Stimulated activated CD4-positive, alpha-beta T cell treated with anti-CD3 and anti-CD28 coated beads, Interleukin-1b, Interleukin-23, amount 100 ng/mL, for 1 hour (primary cell): ENCODE measurements around the gene P2RY8.
"Not testable (repeated sequence)": the region's sequence is repeated elsewhere in the genome, so short reads cannot be mapped to it uniquely, and the experiment has no call there.

Experiments
- DNase-seq, 2 donors: peaks; one replicate each; pipeline ENCODE4 v3.0.0-alpha.2; 2020; ENCODE audit warnings: low read depth in 2 of 2

P2RY8 gene

DNA sequence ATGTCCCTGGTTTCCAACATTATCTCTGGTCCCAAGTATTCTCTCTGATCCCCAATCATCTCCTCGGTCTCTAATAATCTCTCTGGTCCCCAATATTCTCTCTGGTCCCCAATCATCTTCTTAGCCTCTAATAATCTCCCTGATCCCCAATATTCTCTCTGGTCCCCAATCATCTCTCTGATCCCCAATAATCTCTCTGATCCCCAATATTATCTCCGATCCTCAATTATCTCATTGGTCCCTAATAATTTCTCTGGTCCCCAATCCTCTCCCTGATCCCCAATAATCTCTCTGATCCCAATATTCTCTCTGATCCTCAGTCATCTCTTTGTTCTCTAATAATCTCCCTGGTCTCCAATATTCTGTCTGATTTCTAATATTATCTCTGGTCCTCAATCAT, 16.6 kb downstream of the P2RY8 start:
- DNase-seq = no peak

DNA sequence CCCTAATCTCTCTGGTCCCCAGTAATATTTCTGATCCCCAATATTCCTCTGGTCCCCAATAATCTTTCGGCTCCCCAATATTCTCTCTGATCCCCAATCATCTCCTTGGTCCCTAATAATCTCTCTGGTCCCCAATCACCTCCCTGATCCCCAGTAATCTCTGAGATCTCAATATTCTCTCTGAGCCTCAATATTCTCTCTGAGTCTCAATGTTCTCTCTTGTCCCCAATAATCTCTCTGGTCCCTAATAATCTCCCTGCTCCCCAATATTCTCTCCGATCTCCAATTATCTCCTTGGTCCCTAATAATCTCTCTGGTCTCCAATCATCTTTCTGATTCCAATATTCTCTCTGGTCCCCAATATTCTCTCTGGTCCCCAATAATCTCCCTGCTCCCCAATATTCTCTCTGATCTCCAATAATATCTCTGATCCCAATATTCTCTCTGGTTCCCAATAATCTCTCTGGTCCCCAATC, 17.9 kb downstream of the P2RY8 start:
- DNase-seq = no peak

DNA sequence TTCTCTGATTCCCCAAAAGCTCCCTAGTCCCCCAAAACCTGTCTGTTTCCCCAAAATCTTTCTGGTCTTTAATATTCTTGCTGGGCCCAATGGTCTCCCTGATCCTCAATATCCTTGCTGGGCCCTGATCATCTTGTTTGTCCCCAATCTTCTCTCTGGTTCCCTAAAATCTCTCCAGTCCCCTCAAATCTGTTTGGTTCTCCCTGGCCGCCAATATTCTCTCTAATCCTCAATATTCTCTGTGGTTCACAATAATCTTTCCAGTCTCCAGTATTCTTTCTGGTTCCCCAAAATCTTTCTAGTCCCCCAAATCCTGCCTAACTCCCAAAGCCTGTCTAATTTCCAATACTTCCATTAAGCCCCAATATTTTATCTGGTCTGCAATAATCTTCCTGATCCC, 18.5 kb downstream of the P2RY8 start:
- no peak for DNase-seq

DNA sequence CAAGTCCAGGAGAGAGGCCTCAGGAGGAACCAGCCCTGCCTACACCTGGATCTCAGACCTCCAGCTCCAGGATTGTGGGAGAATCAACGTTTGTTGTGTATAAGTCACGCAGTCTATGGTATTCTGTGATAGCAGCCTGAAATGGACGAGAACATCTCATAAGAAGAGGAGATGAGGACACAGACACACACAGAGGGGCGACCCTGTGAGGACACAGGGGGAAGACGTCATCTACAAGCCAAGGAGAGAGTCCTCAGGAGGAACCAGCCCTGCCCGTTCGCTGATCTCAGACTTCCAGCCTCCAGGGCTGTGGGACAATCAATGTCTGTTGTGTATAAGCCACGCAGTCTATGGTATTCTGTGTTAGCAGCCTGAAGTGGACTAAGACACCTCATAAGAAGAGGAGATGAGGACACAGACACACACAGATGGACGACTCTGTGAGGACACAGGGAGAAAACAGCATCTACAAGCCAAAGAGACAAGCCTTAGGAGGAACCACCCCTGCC, 20.3 kb downstream of the P2RY8 start:
- no peak for DNase-seq

DNA sequence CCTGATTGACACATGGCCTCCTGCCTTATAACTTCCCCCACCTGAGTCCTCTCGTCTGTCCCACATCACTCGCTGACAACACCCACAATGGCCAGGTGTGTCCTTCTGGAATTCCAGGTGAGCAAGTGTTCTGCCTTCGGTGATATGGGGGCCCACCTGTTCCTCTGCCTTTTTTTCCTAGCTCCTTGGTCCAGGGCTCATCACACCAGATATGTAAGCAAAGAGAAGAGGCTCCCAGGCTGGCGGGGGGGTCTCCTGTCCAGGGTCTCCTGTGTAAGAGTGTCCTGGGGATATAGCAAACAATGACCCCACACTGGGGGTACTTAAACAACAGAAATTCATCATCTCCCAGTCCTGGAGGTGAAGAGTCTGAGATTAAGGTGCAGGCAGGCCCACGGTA, 25.2 kb downstream of the P2RY8 start:
- DNase-seq = no peak

DNA sequence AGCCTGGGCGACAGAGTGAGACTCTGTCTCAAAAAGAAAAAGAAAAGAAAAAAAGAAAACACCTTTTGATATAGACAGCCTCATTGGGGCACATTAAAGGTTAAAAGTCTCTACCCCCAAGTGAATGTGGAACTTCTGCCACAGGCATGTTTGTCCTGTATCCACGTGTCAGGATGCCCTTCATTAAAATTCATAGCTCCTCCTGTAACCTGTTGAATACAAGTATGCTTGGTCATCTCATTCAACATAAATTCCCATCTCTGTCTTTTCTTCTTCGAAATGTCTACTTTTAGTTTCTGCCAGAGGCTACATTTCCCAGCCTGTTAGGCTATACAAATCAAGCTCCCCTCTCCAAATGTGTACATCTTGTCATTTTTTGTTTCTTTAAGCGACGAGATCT, 25.8 kb downstream of the P2RY8 start:
- no peak for DNase-seq

DNA sequence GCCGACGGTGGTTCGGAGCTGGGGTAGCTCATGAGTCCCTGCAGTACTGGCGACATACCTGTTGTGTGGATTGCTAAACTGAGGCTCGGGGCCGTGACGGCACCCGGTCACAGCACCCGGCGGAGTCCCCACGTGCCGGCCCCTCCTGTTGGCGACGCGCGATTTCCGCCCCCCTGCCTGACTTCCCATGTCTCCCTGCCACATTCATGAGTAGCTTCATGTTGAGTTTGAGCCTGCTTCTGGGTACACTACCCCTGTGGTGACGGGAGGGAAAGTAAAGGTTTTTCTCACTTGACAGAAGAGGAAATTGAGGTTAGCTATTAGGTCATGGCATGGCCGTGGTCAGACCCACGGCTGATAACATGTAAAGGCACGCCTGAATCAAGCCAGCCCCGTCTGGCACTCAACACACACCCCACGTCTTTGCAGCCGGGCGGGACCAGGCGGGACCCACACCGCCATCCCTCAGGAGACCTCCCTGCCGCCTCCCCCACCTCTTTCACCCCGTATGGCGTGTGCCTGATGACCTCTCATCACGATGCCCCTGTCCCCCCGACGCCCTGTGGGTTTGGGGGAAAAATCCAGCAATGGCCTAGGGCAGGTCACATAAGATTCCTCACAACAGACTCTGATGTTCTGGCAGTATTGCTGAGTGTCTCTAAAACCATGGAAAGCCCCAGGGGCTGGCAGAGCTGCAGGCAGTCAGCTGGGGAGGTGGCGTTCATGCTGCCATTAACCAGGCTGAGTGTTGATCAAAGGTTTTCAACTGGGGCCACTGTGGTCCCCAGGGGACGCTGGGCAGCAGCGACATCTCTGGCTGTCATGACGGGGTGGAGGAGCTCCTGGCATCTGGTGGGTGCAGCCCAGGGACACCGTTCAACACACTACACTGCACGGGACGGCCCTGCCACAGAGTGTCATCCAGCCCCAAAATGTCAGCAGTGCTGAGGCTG, 29.2 kb downstream of the P2RY8 start:
- no peak for DNase-seq

DNA sequence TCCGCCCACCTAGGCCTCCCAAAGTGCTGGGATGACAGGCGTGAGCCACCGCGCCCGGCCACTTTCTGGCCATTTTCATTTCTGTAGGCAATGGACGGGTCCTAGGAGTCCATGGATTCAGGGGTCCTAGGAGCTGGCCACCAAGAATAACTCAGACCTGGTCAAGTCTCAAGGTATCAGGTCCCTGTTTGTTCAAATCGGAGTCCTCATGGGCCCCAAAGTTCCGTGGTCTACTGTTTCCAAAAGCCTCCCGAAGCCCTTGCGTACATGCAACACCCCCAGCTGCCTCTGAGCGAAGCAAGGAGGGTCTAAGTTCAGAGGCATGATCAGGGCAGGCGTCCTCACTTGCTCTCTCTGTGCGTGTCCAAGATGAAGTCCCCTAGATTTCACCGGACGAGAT, 30.1 kb downstream of the P2RY8 start:
- DNase-seq = no peak

DNA sequence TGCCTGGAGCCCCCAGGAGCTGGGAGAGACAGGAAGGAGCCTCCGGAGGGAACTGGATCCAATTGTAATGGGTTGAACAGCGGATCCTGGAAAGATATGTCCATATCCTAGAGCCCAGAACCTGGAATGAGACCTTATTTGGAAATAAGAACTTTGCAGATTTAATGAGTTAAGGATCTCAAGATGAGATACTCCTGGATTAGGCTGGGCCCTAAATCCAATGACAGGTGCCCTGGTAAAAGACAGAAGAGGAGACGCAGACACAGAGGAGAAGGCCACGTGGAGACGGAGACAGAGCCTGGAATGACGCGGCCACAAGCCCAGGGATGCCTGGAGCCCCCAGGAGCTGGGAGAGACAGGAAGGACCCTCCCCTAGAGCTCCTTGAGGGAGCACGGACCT, 34.1 kb downstream of the P2RY8 start:
- DNase-seq = no peak

DNA sequence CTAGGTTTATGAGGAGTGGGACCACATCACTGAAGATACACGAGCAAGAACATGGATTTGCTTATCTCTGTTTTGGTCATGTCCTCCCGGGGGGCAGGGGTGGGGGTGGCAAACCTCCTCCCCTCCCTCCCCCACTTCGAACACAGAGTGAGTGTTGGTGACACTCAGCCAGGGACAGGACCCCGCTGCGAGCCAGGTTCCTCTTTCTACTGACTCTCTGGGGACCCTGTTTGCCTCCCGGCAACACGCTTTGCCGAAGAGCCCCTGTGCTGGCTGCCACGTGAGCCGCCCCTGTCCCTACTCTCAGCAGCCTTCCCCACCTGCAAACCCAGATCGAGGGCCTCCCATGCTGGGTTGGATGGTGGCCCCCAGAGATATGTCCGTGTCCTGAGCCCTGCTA, 34.7 kb downstream of the P2RY8 start:
- DNase-seq = no peak

DNA sequence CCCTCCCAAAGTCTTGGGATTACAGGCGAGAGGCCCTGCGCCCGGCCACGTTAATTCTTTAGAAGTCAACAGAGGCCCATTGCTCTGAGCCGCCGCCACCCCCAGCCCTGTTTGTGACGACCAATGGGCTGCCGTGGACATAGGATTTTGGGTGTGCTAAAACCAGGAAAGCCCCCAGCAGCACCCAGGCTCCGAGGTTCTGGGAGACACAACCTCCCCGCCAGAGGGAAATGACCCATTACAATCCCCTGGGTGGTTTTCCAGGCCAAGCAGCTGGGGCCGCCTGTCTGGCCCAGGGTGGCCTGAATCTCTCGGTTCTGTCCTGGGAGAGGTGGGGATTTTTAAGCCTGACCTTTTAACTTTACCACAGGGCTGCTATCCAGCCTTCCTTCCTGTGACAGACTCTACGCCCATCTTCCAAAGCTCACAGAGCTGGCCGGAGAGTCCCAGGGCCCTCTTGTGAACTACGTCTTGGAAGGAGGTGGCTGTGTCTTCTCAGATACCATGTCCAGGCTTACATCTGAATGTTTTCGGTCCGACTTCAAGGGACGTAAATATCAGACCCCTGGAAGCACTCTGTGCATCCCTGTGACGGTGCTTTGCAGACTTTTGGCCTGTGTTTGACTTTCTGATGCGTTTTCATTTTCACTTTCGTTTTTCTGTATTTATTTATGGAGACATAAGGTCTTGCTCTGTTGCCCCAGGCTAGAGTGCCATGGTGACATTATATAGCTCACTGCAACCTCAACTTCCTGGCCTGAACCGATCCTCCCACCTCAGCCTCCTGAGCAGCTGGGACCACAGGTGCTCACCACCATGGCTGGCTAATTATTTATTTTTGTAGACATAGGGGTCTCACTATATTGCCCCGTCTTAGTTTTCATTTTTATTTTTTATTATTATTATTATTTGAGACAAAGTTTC, 36.0 kb downstream of the P2RY8 start:
- DNase-seq = no peak

DNA sequence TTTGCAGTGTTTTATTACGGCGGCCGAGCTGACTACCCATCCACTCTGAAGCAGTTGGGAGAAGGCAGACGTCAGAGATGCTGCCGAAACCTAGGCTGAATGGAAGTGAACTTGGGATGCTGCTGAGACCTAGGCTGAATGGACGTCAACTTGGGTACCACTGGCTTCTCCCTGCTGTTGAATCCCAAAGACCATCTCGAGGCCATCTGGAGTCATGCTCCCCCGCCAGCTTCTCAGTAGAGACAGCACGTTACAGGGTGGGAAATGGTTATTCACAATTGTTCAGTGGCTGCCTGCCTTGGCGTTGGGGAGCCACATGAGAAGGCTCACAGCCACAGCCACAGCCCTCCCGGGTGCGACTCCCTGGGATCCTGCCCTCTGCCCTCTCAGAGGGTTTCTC, 40.9 kb downstream of the P2RY8 start:
- no peak for DNase-seq

DNA sequence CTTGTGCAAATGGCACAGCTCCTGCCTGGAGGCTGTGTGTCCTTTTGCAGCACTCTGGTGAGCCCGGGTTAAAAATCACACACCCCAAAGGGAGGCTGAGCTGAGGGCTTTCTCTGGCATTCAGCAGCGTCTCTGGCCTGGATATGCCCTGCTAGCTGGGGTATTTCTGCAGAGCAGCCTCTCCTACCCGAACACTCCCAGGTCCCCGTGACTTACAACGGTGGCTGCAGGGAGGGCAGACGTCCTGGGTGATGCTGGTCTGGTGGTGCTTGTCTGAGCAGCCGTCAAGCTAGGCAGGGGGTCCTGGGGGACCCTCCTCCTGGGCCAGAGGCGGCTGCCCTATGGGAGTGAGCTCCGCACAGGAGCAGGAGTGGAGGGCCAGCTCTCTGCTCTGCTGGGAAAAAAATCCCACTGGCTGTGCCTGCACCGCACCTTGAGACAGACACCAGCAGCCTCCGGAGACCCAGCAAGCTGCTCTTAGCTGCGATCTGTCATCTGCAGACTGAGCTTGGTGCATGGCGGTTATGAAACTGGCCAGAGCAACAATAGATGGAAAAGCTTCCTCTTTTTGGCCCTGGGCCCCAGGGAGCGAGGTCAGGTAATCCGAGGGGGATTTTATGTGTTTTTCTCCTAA, 43.0 kb downstream of the P2RY8 start:
- no peak for DNase-seq

DNA sequence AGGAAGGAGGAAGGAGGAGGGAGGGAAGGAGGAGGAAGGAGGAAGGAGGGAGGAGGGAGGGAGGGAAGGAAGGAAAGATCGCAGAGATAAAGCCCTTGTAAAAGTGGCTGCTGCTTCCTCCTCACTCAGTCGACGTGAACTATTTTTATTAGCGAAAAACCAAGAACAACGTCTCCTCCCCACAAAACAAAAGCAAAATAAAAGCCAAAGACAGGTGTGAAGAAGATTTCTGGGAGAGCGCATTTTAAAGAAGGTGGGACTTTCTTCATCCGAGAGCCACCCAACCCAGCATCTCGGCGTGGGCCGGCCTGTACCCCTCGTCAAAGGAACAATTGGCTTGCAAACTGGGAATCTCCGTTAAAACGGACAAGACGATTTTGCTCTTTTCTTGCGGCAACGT, 43.6 kb downstream of the P2RY8 start:
- DNase-seq = no peak

DNA sequence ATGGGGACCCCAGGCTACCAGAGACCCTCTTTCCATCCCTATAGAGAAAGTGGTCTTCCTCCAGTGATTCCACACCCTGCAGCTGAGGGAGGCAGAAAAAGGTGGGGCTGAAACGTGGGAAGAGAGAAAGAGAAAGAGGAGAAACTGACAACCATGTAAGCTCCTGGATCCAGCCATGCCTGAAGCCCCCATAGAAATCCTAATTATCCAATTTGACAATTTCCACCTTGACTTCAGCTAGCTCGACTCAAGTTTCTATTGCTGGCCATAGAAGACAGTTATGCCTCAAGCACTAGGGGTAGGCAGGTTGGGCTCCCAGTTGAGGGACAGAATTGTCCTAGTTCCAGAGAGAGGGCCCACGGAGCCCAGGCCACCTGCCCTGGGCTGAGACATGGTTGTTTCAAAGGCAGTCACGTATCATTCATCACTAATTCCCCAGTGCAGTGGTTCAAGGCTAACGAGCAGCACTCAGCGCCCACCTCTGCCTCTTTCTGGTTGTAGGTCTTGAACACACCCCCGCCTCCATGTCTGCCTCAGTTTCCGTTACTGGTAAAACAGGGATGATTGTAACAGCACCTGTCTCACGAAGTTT, 44.5 kb downstream of the P2RY8 start:
- DNase-seq = no peak

DNA sequence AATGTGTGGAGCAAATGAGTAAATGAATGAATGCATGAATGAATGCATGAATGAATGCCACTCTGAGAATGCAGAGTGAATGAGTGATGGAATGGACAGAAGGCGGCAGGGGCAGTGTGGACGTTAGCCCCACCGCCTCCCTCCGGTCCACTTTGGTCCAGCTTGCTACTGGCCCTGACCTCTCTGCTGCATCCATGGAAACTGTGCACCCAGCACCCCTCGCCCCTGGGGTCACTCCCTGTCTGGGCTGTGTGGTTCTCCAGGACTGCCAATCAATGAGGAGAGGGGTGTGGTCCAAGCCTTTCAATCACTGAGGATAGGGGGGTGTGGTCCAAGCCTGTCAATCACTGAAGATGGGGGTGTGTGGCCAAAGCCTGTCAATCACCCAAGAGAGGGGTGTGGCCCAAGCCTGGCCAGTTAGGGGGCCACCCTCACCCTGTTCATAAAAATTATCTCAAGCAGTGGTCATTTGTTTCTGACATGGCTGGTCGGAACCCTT, 45.1 kb downstream of the P2RY8 start:
- no peak for DNase-seq

DNA sequence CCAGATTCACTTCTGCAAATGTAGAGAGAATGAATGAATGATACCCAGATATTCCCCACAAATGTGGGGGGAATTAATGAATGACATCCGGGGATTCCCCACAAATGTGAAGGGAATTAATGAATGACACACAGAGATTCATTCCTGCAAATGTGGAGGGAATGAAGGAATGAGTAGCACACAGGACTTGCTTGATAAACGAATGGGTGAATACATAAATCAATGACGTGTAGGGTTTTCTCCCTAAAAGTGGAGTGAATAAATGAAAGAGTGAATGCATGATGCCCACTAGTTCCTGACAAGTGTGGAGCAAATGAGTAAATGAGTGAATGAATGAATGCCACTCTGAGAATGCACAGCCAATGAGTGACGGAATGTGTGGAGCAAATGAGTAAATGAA, 45.7 kb downstream of the P2RY8 start:
- not testable (repeated sequence) for DNase-seq

DNA sequence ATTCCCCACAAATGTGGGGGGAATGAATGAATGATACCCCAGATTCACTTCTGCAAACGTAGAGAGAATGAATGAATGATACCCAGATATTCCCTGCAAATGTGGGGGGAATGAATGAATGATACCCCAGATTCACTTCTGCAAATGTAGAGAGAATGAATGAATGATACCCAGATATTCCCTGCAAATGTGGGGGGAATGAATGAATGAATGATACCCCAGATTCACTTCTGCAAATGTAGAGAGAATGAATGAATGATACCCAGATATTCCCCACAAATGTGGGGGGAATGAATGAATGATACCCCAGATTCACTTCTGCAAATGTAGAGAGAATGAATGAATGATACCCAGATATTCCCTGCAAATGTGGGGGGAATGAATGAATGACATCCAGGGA, 46.3 kb downstream of the P2RY8 start:
- DNase-seq = not testable (repeated sequence)

DNA sequence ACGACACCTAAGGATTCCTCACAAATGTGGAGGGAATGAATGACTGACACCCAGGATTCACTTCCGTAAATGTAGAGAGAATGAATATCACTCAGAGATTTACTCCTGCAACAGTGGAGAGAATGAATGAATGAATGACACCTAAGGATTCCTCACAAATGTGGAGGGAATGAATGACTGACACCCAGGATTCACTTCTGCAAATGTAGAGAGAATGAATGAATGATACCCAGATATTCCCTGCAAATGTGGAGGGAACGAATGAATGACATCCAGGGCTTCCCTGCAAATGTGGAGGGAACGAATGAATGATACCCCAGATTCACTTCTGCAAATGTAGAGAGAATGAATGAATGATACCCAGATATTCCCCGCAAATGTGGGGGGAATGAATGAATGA, 47.6 kb downstream of the P2RY8 start:
- not testable (repeated sequence) for DNase-seq

DNA sequence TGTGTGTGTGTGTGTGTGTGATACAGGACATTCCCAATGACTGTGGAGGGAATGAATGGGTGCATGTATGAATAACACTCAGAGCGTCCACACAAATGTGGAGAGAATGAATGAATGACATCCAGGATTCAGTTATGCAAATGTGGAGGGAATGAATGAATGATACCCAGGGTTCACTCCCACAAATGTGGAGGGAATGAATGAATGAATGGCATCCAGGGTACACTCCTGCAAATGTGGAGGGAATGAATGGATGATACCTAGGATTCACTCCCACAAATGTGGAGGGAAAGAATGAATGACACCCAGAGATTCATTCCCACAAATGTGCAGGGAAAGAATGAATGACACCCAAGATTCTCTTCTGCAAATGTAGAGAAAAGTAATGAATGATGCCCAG, 48.2 kb downstream of the P2RY8 start:
- DNase-seq = no peak

DNA sequence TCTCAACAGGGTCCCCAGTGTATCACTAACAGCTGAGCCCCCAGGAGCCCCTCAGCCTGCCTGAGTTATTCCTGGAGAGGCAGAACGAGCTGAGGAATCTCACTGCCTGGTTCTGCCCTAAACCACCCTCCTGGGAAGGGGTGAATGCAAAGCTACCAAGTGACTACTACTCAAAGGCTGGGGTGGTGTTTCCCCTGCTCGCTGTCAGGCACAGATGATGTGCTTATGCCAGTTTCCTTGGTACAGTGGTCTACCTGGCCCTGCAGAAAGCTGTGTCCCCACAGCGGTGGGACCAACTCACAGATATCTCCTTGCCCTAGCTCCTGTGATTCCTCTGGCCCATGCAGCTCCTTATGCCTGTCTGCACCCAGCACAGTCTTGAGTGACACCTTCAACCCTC, 48.8 kb downstream of the P2RY8 start:
- DNase-seq = no peak
